SK-N-SH treated with all-trans-retinoic acid at 6 μM for 48 hours (cell line): ENCODE results near the gene INAFM1.

Experiments
- ARNTL ChIP-seq: fragments of 450-650 bp; formaldehyde crosslinking; IDR thresholded peaks from 2 replicates; pipeline ENCODE4 v1.5.0; 2020; ENCODE audit warnings: low read depth, mild to moderate bottlenecking, moderate library complexity, borderline replicate concordance
- BACH2 ChIP-seq: fragments of 250-450 bp; sonication (Bioruptor Pico); IDR thresholded peaks from 2 replicates; pipeline ENCODE4 v1.9.0; 2021; ENCODE audit warnings: mild to moderate bottlenecking, borderline replicate concordance
- CSDC2 ChIP-seq: fragments of 250-450 bp; sonication (Bioruptor Pico); IDR thresholded peaks from 2 replicates; pipeline ENCODE4 v1.5.0; 2020; ENCODE audit warnings: mild to moderate bottlenecking, moderate library complexity
- ESRRG ChIP-seq: fragments of 250-450 bp; sonication (Bioruptor Pico); IDR thresholded peaks from 2 replicates; pipeline ENCODE4 v1.6.1; 2021; ENCODE audit warnings: mild to moderate bottlenecking
- GLIS3 ChIP-seq: fragments of 250-450 bp; sonication (Bioruptor Pico); IDR thresholded peaks from 2 replicates; pipeline ENCODE4 v1.5.0; 2020; ENCODE audit warnings: mild to moderate bottlenecking, moderate library complexity
- OSR1 ChIP-seq: fragments of 250-450 bp; sonication (Bioruptor Pico); IDR thresholded peaks from 2 replicates; pipeline ENCODE4 v1.8.0; 2022; ENCODE audit warnings: moderate library complexity, mild to moderate bottlenecking, inconsistent platforms
- PPARA ChIP-seq: fragments of 250-450 bp; sonication (Bioruptor Pico); IDR thresholded peaks from 2 replicates; pipeline ENCODE4 v1.5.0; 2020; ENCODE audit warnings: mild to moderate bottlenecking, borderline replicate concordance
- RARB ChIP-seq: fragments of 250-450 bp; sonication (Bioruptor Pico); IDR thresholded peaks from 2 replicates; pipeline ENCODE4 v1.8.0; 2021; ENCODE audit warnings: mild to moderate bottlenecking, moderate library complexity
- TCF4 ChIP-seq: fragments of 250-450 bp; sonication (Bioruptor Pico); IDR thresholded peaks from 2 replicates; pipeline ENCODE4 v1.8.0; 2021; ENCODE audit warnings: mild to moderate bottlenecking, moderate library complexity, borderline replicate concordance
- ZC3H10 ChIP-seq: fragments of 250-450 bp; sonication (Bioruptor Pico); IDR thresholded peaks from 2 replicates; pipeline ENCODE4 v1.5.1; 2021; ENCODE audit warnings: mild to moderate bottlenecking, moderate library complexity
- ZFP3 ChIP-seq: fragments of 250-450 bp; sonication (Bioruptor Pico); IDR thresholded peaks from 2 replicates; pipeline ENCODE4 v1.5.0; 2020; ENCODE audit warnings: mild to moderate bottlenecking, moderate library complexity
- ZFP30 ChIP-seq: fragments of 450-650 bp; formaldehyde crosslinking; IDR thresholded peaks from 2 replicates; pipeline ENCODE4 v1.5.0; 2022; ENCODE audit warnings: mild to moderate bottlenecking, moderate library complexity
- ZNF8 ChIP-seq: fragments of 450-650 bp; formaldehyde crosslinking; IDR thresholded peaks from 2 replicates; pipeline ENCODE4 v1.5.0; 2020; ENCODE audit warnings: mild to moderate bottlenecking, moderate library complexity

GRCh38 chr19:47275791-47276461 lies 1.2 kb downstream of the INAFM1 start:
- TF ChIP-seq ZFP3 = no peak
- TF ChIP-seq GLIS3 (CRISPR knock-in tag) = no peak
- TF ChIP-seq RARB = no peak
- no peak for TF ChIP-seq PPARA (CRISPR knock-in tag)
- no peak for TF ChIP-seq ZC3H10 (CRISPR knock-in tag)
- no peak for TF ChIP-seq BACH2 (CRISPR knock-in tag)
- TF ChIP-seq CSDC2 (CRISPR knock-in tag) = no peak
- no peak for TF ChIP-seq OSR1 (CRISPR knock-in tag)
- no peak for TF ChIP-seq TCF4 (CRISPR knock-in tag)
- TF ChIP-seq ESRRG (CRISPR knock-in tag) = no peak
- TF ChIP-seq ZNF8 (CRISPR knock-in tag) = no peak
- no peak for TF ChIP-seq ARNTL (CRISPR knock-in tag)
- TF ChIP-seq ZFP30 (CRISPR knock-in tag) = no peak
